Liver (tissue), 3 donors: Measurements from ENCODE around the gene CHRNE.

ENCODE experiments used
- GABPA ChIP-seq, 2 donors: IDR thresholded peaks in 1 of 2; conservative IDR thresholded peaks in 1 of 2; 2 replicates each; pipeline ENCODE4 v1.6.1; 2016; ENCODE audit warnings: antibody characterized with exemption in 2 of 2, mild to moderate bottlenecking in 1 of 2, moderate library complexity in 1 of 2
- RAD21 ChIP-seq, 2 donors: IDR thresholded peaks; 2 replicates each; pipeline ENCODE4 v1.6.1; 2016; ENCODE audit warnings: antibody characterized with exemption in 2 of 2, mild to moderate bottlenecking in 2 of 2
- TAF1 ChIP-seq: conservative IDR thresholded peaks from 2 replicates; pipeline ENCODE4 v1.6.1; 2016; ENCODE audit warnings: antibody characterized with exemption, mild to moderate bottlenecking
- YY1 ChIP-seq: IDR thresholded peaks from 2 replicates; pipeline ENCODE4 v1.6.1; 2016; ENCODE audit warnings: antibody characterized with exemption, mild to moderate bottlenecking
- TF ChIP-seq, protein P1 (sequence below): fragments of 150-350 bp; IDR thresholded peaks from 2 replicates; pipeline ENCODE4 v1.5.1; 2017; ENCODE audit warnings: improper control_type of control experiment, low read depth, low read length; ENCODE audit not compliant: missing input control
- TF ChIP-seq, protein P2 (sequence below): IDR thresholded peaks from 2 replicates; pipeline ENCODE4 v1.6.1; 2016; ENCODE audit warnings: antibody characterized with exemption
- TF ChIP-seq, protein P3 (sequence below): IDR thresholded peaks from 2 replicates; pipeline ENCODE4 v1.6.1; 2016; ENCODE audit warnings: antibody characterized with exemption
- TF ChIP-seq, protein P4 (sequence below): IDR thresholded peaks from 2 replicates; pipeline ENCODE4 v1.6.1; 2016; ENCODE audit warnings: antibody characterized with exemption, mild to moderate bottlenecking
- TF ChIP-seq, protein P5 (sequence below): IDR thresholded peaks from 2 replicates; pipeline ENCODE4 v1.6.1; 2016; ENCODE audit warnings: antibody characterized with exemption
- donor health status: healthy.
- donor health status: healthy.

DNA sequence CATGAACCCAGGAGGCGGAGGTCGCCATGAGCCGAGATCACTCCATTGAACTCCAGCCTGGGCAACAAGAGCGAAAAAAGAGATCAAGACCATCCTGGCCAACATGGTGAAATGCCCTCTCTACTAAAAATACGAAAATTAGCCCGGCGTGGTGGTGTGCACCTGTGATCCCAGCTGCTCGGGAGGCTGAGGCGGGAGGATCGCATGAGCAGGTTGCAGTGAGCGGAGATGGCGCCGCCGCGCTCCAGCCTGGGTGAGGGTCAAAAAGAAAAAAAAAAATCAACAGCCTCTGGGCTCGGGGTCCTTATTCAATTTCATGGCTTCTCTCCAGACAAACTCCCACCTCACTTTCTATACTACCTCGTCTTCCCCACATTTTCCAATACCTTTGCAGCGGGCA lies 26.0 kb upstream of the CHRNE start:
- TF ChIP-seq, protein P1, sequence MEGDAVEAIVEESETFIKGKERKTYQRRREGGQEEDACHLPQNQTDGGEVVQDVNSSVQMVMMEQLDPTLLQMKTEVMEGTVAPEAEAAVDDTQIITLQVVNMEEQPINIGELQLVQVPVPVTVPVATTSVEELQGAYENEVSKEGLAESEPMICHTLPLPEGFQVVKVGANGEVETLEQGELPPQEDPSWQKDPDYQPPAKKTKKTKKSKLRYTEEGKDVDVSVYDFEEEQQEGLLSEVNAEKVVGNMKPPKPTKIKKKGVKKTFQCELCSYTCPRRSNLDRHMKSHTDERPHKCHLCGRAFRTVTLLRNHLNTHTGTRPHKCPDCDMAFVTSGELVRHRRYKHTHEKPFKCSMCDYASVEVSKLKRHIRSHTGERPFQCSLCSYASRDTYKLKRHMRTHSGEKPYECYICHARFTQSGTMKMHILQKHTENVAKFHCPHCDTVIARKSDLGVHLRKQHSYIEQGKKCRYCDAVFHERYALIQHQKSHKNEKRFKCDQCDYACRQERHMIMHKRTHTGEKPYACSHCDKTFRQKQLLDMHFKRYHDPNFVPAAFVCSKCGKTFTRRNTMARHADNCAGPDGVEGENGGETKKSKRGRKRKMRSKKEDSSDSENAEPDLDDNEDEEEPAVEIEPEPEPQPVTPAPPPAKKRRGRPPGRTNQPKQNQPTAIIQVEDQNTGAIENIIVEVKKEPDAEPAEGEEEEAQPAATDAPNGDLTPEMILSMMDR = no peak
- TF ChIP-seq, protein P2, sequence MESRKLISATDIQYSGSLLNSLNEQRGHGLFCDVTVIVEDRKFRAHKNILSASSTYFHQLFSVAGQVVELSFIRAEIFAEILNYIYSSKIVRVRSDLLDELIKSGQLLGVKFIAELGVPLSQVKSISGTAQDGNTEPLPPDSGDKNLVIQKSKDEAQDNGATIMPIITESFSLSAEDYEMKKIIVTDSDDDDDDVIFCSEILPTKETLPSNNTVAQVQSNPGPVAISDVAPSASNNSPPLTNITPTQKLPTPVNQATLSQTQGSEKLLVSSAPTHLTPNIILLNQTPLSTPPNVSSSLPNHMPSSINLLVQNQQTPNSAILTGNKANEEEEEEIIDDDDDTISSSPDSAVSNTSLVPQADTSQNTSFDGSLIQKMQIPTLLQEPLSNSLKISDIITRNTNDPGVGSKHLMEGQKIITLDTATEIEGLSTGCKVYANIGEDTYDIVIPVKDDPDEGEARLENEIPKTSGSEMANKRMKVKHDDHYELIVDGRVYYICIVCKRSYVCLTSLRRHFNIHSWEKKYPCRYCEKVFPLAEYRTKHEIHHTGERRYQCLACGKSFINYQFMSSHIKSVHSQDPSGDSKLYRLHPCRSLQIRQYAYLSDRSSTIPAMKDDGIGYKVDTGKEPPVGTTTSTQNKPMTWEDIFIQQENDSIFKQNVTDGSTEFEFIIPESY = no peak
- TF ChIP-seq, protein P3, sequence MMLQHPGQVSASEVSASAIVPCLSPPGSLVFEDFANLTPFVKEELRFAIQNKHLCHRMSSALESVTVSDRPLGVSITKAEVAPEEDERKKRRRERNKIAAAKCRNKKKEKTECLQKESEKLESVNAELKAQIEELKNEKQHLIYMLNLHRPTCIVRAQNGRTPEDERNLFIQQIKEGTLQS = no peak
- TF ChIP-seq TAF1 (no peak), GABPA (IDR thresholded peaks at IDR 0.05 in 1 of 2, conservative IDR thresholded peaks at IDR 0.05 in 1 of 2) (no peak), RAD21 (IDR thresholded peaks at IDR 0.05) (no peak), YY1 (no peak)
- TF ChIP-seq, protein P4, sequence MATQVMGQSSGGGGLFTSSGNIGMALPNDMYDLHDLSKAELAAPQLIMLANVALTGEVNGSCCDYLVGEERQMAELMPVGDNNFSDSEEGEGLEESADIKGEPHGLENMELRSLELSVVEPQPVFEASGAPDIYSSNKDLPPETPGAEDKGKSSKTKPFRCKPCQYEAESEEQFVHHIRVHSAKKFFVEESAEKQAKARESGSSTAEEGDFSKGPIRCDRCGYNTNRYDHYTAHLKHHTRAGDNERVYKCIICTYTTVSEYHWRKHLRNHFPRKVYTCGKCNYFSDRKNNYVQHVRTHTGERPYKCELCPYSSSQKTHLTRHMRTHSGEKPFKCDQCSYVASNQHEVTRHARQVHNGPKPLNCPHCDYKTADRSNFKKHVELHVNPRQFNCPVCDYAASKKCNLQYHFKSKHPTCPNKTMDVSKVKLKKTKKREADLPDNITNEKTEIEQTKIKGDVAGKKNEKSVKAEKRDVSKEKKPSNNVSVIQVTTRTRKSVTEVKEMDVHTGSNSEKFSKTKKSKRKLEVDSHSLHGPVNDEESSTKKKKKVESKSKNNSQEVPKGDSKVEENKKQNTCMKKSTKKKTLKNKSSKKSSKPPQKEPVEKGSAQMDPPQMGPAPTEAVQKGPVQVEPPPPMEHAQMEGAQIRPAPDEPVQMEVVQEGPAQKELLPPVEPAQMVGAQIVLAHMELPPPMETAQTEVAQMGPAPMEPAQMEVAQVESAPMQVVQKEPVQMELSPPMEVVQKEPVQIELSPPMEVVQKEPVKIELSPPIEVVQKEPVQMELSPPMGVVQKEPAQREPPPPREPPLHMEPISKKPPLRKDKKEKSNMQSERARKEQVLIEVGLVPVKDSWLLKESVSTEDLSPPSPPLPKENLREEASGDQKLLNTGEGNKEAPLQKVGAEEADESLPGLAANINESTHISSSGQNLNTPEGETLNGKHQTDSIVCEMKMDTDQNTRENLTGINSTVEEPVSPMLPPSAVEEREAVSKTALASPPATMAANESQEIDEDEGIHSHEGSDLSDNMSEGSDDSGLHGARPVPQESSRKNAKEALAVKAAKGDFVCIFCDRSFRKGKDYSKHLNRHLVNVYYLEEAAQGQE = no peak
- TF ChIP-seq, protein P5, sequence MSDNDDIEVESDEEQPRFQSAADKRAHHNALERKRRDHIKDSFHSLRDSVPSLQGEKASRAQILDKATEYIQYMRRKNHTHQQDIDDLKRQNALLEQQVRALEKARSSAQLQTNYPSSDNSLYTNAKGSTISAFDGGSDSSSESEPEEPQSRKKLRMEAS = no peak
